IMR-90 (cell line): Measurements from ENCODE around the gene ASPG. TPM values are rescaled to one million over a fixed set of nuclear protein-coding genes. Genes with fewer than 3 reads are reported as not detected.

Experiments used
- ATAC-seq: fragments of 200-7000 bp; cut with Tn5 transposase; 2 replicates; pipeline ENCODE4 v1.9.1; 2020; ENCODE audit warnings: low read depth, mild to moderate bottlenecking, moderate library complexity
- BruUV-seq: library from RNA; stranded (reverse); fragments of 400-500 nt; replicated peaks from 2 replicates; lab custom pipeline; 2021; lab: Mats Ljungman, UMichigan
- CTCF ChIA-PET: fragments of 300-600 bp; formaldehyde crosslinking; extraction: SDS; loops from one replicate; lab custom pipeline; 2021; ENCODE audit warnings: antibody characterized with exemption; lab: Yijun Ruan, JAX
- POLR2A ChIA-PET: fragments of 300-600 bp; sonication (Branson Sonifier 250); formaldehyde crosslinking; loops from one replicate; lab custom pipeline; 2022; ENCODE audit warnings: antibody characterized with exemption; ENCODE audit not compliant: unreplicated experiment; lab: Charles Lee
- DNase-seq: peaks from one replicate; pipeline ENCODE4 v3.0.0; 2013
- H2AFZ ChIP-seq: replicated peaks from 2 replicates; pipeline ENCODE3; 2013; ENCODE audit warnings: low read length, mild to moderate bottlenecking; ENCODE audit not compliant: poor library complexity
- H2AK5ac ChIP-seq: 2 replicates; pipeline ENCODE4 v1.6.1; 2013; ENCODE audit warnings: low read depth, low read length, inconsistent platforms
- H2AK9ac ChIP-seq: replicated peaks from 2 replicates; pipeline ENCODE3; 2013; ENCODE audit warnings: mild to moderate bottlenecking, low read depth, low read length, moderate library complexity; ENCODE audit not compliant: poor library complexity
- H2BK120ac ChIP-seq: 2 replicates; pipeline ENCODE4 v1.6.1; 2013; ENCODE audit warnings: low read depth, low read length, inconsistent platforms
- H2BK15ac ChIP-seq: 3 replicates; pipeline ENCODE4 v1.6.1; 2013; ENCODE audit warnings: low read depth, low read length, inconsistent platforms
- H2BK20ac ChIP-seq: 2 replicates; pipeline ENCODE4 v1.6.1; 2013; ENCODE audit warnings: low read depth, mild to moderate bottlenecking, inconsistent platforms, low read length, moderate library complexity
- H2BK5ac ChIP-seq: 2 replicates; pipeline ENCODE4 v1.6.1; 2013; ENCODE audit warnings: mild to moderate bottlenecking, low read depth, low read length, inconsistent platforms; ENCODE audit not compliant: poor library complexity, severe bottlenecking
- H3K14ac ChIP-seq: replicated peaks from 2 replicates; pipeline ENCODE4 v1.6.1; 2013; ENCODE audit warnings: low read depth, low read length, inconsistent platforms
- H3K18ac ChIP-seq: 2 replicates; pipeline ENCODE4 v1.6.1; 2013; ENCODE audit warnings: low read depth, low read length, control low read depth
- H3K23ac ChIP-seq: 2 replicates; pipeline ENCODE4 v1.6.1; 2013; ENCODE audit warnings: low read depth, low read length, inconsistent platforms
- H3K27ac ChIP-seq: 2 replicates; pipeline ENCODE4 v1.5.1; 2013; ENCODE audit warnings: mild to moderate bottlenecking, control low read depth, low read length; ENCODE audit not compliant: insufficient read depth
- H3K27me3 ChIP-seq: 2 replicates; pipeline ENCODE4 v1.6.1; 2013; ENCODE audit warnings: low read length; ENCODE audit not compliant: control insufficient read depth, insufficient read depth
- H3K36me3 ChIP-seq: 2 replicates; pipeline ENCODE4 v1.6.1; 2013; ENCODE audit warnings: low read length, mixed read lengths; ENCODE audit not compliant: control insufficient read depth, insufficient read depth
- H3K4ac ChIP-seq: 2 replicates; pipeline ENCODE4 v1.6.1; 2013; ENCODE audit warnings: low read depth, low read length, inconsistent platforms
- H3K4me1 ChIP-seq: 2 replicates; pipeline ENCODE4 v1.6.1; 2013; ENCODE audit warnings: low read length, mixed read lengths; ENCODE audit not compliant: control insufficient read depth, insufficient read depth
- H3K4me2 ChIP-seq: 2 replicates; pipeline ENCODE4 v1.6.1; 2013; ENCODE audit warnings: low read depth, mild to moderate bottlenecking, control low read depth, low read length, moderate library complexity
- H3K4me3 ChIP-seq: 2 replicates; pipeline ENCODE4 v1.5.1; 2013; ENCODE audit warnings: low read depth, mild to moderate bottlenecking, control low read depth, low read length, moderate library complexity; ENCODE audit not compliant: insufficient read depth
- H3K56ac ChIP-seq: 2 replicates; pipeline ENCODE4 v1.6.1; 2013; ENCODE audit warnings: low read length, inconsistent platforms; ENCODE audit not compliant: insufficient read depth; ENCODE audit errors: extremely low read depth
- H3K79me1 ChIP-seq, 2 experiments: 2 replicates each; pipeline ENCODE4 v1.6.1; 2013; ENCODE audit warnings: low read length in 2 of 2, inconsistent platforms in 1 of 2, low read depth in 1 of 2
- H3K9ac ChIP-seq: 2 replicates; pipeline ENCODE4 v1.6.1; 2013; ENCODE audit warnings: low read depth, low read length, control low read depth
- H3K9me1 ChIP-seq: 2 replicates; pipeline ENCODE4 v1.6.1; 2013; ENCODE audit warnings: low read length, inconsistent platforms; ENCODE audit not compliant: insufficient read depth
- H3K9me3 ChIP-seq: 2 replicates; pipeline ENCODE4 v1.6.1; 2013; ENCODE audit warnings: low read length; ENCODE audit not compliant: control insufficient read depth, insufficient read depth
- H4K20me1 ChIP-seq: 2 replicates; pipeline ENCODE4 v1.6.1; 2013; ENCODE audit warnings: low read length, inconsistent platforms; ENCODE audit not compliant: insufficient read depth
- H4K5ac ChIP-seq: 2 replicates; pipeline ENCODE4 v1.6.1; 2013; ENCODE audit warnings: mild to moderate bottlenecking, low read depth, low read length, control low read depth
- H4K8ac ChIP-seq, 2 experiments: 2 replicates each; pipeline ENCODE4 v1.6.1; 2013; ENCODE audit warnings: low read depth in 2 of 2, low read length in 2 of 2, control low read depth in 1 of 2, inconsistent platforms in 1 of 2
- H4K91ac ChIP-seq: 2 replicates; pipeline ENCODE4 v1.6.1; 2013; ENCODE audit warnings: low read depth, low read length, inconsistent platforms; ENCODE audit not compliant: insufficient read depth
- BHLHE40 ChIP-seq: fragments of 150-350 bp; IDR thresholded peaks from 2 replicates; pipeline ENCODE4 v1.6.1; 2016; ENCODE audit warnings: mild to moderate bottlenecking, low read depth, low read length
- CEBPB ChIP-seq: IDR thresholded peaks from 2 replicates; pipeline ENCODE4 v1.6.1; 2012; ENCODE audit warnings: low read depth, low read length, improper control_type of control experiment
- CTCF ChIP-seq: conservative IDR thresholded peaks from 2 replicates; pipeline ENCODE4 v1.5.1; 2012; ENCODE audit warnings: mild to moderate bottlenecking, low read depth, low read length, improper control_type of control experiment
- ELK1 ChIP-seq: fragments of 150-350 bp; IDR thresholded peaks from 2 replicates; pipeline ENCODE4 v1.6.1; 2016; ENCODE audit warnings: low read depth, mild to moderate bottlenecking, low read length, moderate library complexity, borderline replicate concordance
- FOS ChIP-seq: fragments of 150-350 bp; IDR thresholded peaks from 2 replicates; pipeline ENCODE4 v1.6.1; 2016; ENCODE audit warnings: low read depth, low read length
- MAFK ChIP-seq: IDR thresholded peaks from 2 replicates; pipeline ENCODE4 v1.6.1; 2012; ENCODE audit warnings: low read depth, low read length, improper control_type of control experiment
- MAZ ChIP-seq: IDR thresholded peaks from 2 replicates; pipeline ENCODE4 v1.6.1; 2012; ENCODE audit warnings: low read depth, mild to moderate bottlenecking, low read length, improper control_type of control experiment, moderate library complexity, borderline replicate concordance
- MXI1 ChIP-seq: IDR thresholded peaks from 2 replicates; pipeline ENCODE4 v1.6.1; 2012; ENCODE audit warnings: low read depth, mild to moderate bottlenecking, low read length, moderate library complexity, borderline replicate concordance
- NFE2L2 ChIP-seq: fragments of 150-350 bp; IDR thresholded peaks from 2 replicates; pipeline ENCODE4 v1.6.1; 2016; ENCODE audit warnings: low read depth, mild to moderate bottlenecking, low read length
- POLR2A ChIP-seq: IDR thresholded peaks from 2 replicates; pipeline ENCODE4 v1.6.1; 2012; ENCODE audit warnings: mild to moderate bottlenecking, low read depth, low read length
- RFX5 ChIP-seq: IDR thresholded peaks from 2 replicates; pipeline ENCODE4 v1.8.0; 2012; ENCODE audit warnings: low read depth, mild to moderate bottlenecking, low read length, moderate library complexity
- SMC3 ChIP-seq: fragments of 150-350 bp; IDR thresholded peaks from 2 replicates; pipeline ENCODE4 v1.6.1; 2016; ENCODE audit warnings: low read depth, mild to moderate bottlenecking, antibody characterized with exemption, low read length, moderate library complexity
- USF2 ChIP-seq: fragments of 150-350 bp; IDR thresholded peaks from 2 replicates; pipeline ENCODE4 v1.6.1; 2017; ENCODE audit warnings: mild to moderate bottlenecking, antibody characterized with exemption, low read length, low read depth
- WGBS, 2 experiments: methylation state at CpG; one replicate each; pipeline versions ENCODE4 v1.1.5 to v1.1.7; 2013; ENCODE audit warnings: missing lambda C conversion rate in 2 of 2; ENCODE audit not compliant: insufficient read length in 1 of 2; ENCODE audit errors: extremely low coverage in 2 of 2; 5-methylcytosine and 5-hydroxymethylcytosine counted together
- dilution Hi-C: fragments of 300-500 bp; cut with HindIII; formaldehyde crosslinking; loops from one replicate; pipeline ENCODE4 v1.14.3; 2018; ENCODE audit warnings: low sequenced_read_pairs; ENCODE audit not compliant: unreplicated experiment
- in situ Hi-C: fragments of 300-500 bp; cut with MboI; formaldehyde crosslinking; loops from 3 replicates; pipeline ENCODE4 v1.14.3; 2019; ENCODE audit warnings: low sequenced_read_pairs, inconsistent platforms, mixed read lengths
- intact Hi-C: fragments of 100-400 bp; cut with micrococcal nuclease; formaldehyde crosslinking; loops from 2 replicates; pipeline ENCODE4 v1.10.0; 2022
- polyA plus RNA-seq, 3 experiments: library from polyadenylated mRNA; depleted of rRNA; stranded (reverse); fragments of >200 nt; gene quantifications; 2 replicates each; pipeline ENCODE4 v1.2.3, GENCODE V29; 2012; ENCODE audit warnings: low replicate concordance in 1 of 3
- total RNA-seq: library from RNA; depleted of rRNA; stranded (reverse); fragments of >200 nt; gene quantifications from 2 replicates; pipeline ENCODE4 v1.2.3, GENCODE V29; 2012

Gene ASPG
- total and polyA plus RNA-seq, 2 of the 4 experiments (the other 2 are of a cell fraction), result not detected

GRCh38 chr14:104085889-104086201 is 345 bp downstream of the ASPG start:
- Histone ChIP-seq H4K20me1 (no peaks in the 10 kb centered on the region), H3K4me2 (no peak overlapping the region), H2AK9ac (no peak overlapping the region), H3K36me3 (no peaks in the 10 kb centered on the region), H3K27ac (no peak overlapping the region), H4K5ac (no peak overlapping the region), H3K18ac (no peak overlapping the region), H3K9me1 (no peaks in the 10 kb centered on the region), H3K23ac (no peak overlapping the region), H3K27me3 (peaks cover 4% of the 10 kb centered on the region), H3K56ac (no peak overlapping the region), H2AK5ac (no peak overlapping the region), H2BK20ac (no peak overlapping the region), H3K79me1 (no peaks in the 10 kb centered on the region), H2BK15ac (no peak overlapping the region), H2BK120ac (no peak overlapping the region), H3K9me3 (no peaks in the 10 kb centered on the region), H4K91ac (no peak overlapping the region), H3K9ac (no peak overlapping the region), H3K4ac (no peak overlapping the region), H2BK5ac (no peak overlapping the region), H3K4me3 (no peak overlapping the region), H3K14ac (no peak overlapping the region), H2AFZ (no peak overlapping the region), H4K8ac (no peak overlapping the region), H3K4me1 (no peaks in the 10 kb centered on the region)
- CTCF ChIA-PET, result no interaction called here
- no peak for DNase-seq
- intact Hi-C loops, result no loop called here
- in situ Hi-C loops, result loop anchor here (25.0 kb wide), 2 partner anchors 476 to 551 kb away; no protein-coding TSS in a partner anchor
- POLR2A ChIA-PET, result no interaction called here
- whole genome bisulfite sequencing, 2 experiments, result 43% methylated on average over 12 of the region's 29 CpGs; no CpG with 5 or more reads in 1 of the 2 experiments
- BruUV-seq, result no TSS peak
- dilution Hi-C loops, result no loop called here
- TF ChIP-seq BHLHE40 (no peak), POLR2A (no peak), CTCF (no peak), NFE2L2 (no peak), ELK1 (no peak), FOS (no peak), RFX5 (no peak), USF2 (no peak), SMC3 (no peak), CEBPB (no peak), MAFK (no peak), MAZ (no peak), MXI1 (no peak)
- no peak for ATAC-seq
